Peyer's patch (tissue), 4 donors: ENCODE results near the gene ZNF772.

Source experiments
- CTCF ChIP-seq, 6 experiments: fragments of 450-650 bp in 4 of 6; fragments of 200-600 bp in 2 of 6; sonication (generic) in 1 of 6; IDR thresholded peaks; one replicate each; pipeline ENCODE4 v1.5.1; 2017 to 2019; ENCODE audit warnings: antibody characterized with exemption in 6 of 6, mild to moderate bottlenecking in 3 of 6, moderate library complexity in 1 of 6
- POLR2A ChIP-seq, 2 donors: fragments of 450-650 bp; IDR thresholded peaks; one replicate each; pipeline ENCODE4 v1.5.1; 2017; ENCODE audit warnings: antibody characterized with exemption in 2 of 2, mild to moderate bottlenecking in 2 of 2, moderate library complexity in 2 of 2

GRCh38 chr19:57438925-57439324, 38.4 kb downstream of the ZNF772 start:
- no peak for TF ChIP-seq CTCF (IDR thresholded peaks at IDR 0.05)
- TF ChIP-seq POLR2A (IDR thresholded peaks at IDR 0.05): no peak
